GM23338 (cell line): ENCODE results near the gene MRPL44. TPM values are rescaled to one million over a fixed set of nuclear protein-coding genes. Genes with fewer than 3 reads are reported as not detected.

Experiments
- ATAC-seq: fragments of 200-7000 bp; cut with Tn5 transposase; 3 replicates; pipeline ENCODE4 v1.9.1; 2020
- DNase-seq: peaks from one replicate; pipeline ENCODE4 v3.0.0-alpha.2; 2015; ENCODE audit warnings: low spot score
- H2AFZ ChIP-seq: fragments of 200-600 bp; sonication (generic); 2 replicates; pipeline ENCODE4 v1.8.0; 2016; ENCODE audit warnings: antibody characterized with exemption, mild to moderate bottlenecking, moderate library complexity
- H3F3A ChIP-seq: fragments of 200-600 bp; sonication (generic); replicated peaks from 2 replicates; pipeline ENCODE4 v1.8.0; 2017; ENCODE audit warnings: antibody characterized with exemption, mixed run types, low read depth
- H3K27ac ChIP-seq: fragments of 200-600 bp; sonication (generic); 2 replicates; pipeline ENCODE4 v1.6.1; 2016; ENCODE audit warnings: low read depth
- H3K27me3 ChIP-seq: fragments of 200-600 bp; sonication (generic); 2 replicates; pipeline ENCODE4 v1.8.0; 2016; ENCODE audit warnings: mild to moderate bottlenecking, mixed run types, moderate library complexity; ENCODE audit not compliant: insufficient read depth
- H3K36me3 ChIP-seq: fragments of 200-600 bp; sonication (generic); 2 replicates; pipeline ENCODE4 v1.8.0; 2016; ENCODE audit warnings: mild to moderate bottlenecking; ENCODE audit not compliant: insufficient read depth
- H3K4me1 ChIP-seq: fragments of 200-600 bp; sonication (generic); 2 replicates; pipeline ENCODE4 v1.8.0; 2016; ENCODE audit warnings: mild to moderate bottlenecking, moderate library complexity; ENCODE audit not compliant: insufficient read depth
- H3K4me2 ChIP-seq: fragments of 200-600 bp; sonication (generic); 2 replicates; pipeline ENCODE4 v1.7.1; 2017; ENCODE audit warnings: mixed run types
- H3K4me3 ChIP-seq: fragments of 200-600 bp; sonication (generic); 2 replicates; pipeline ENCODE4 v1.6.1; 2016; ENCODE audit warnings: mixed run types
- H3K79me2 ChIP-seq: fragments of 200-600 bp; sonication (generic); replicated peaks from 2 replicates; pipeline ENCODE4 v1.8.0; 2017; ENCODE audit warnings: mild to moderate bottlenecking; ENCODE audit not compliant: insufficient read depth
- H3K9me2 ChIP-seq: fragments of 200-600 bp; sonication (generic); 2 replicates; pipeline ENCODE4 v1.8.0; 2017; ENCODE audit not compliant: insufficient read depth
- H4K20me1 ChIP-seq: fragments of 200-600 bp; sonication (generic); replicated peaks from 2 replicates; pipeline ENCODE4 v1.8.0; 2017; ENCODE audit warnings: mild to moderate bottlenecking; ENCODE audit not compliant: insufficient read depth
- H3K27ac Mint-ChIP-seq: 2 replicates; pipeline ENCODE4 v1.8.0; 2020; ENCODE audit warnings: inconsistent platforms, mild to moderate bottlenecking, moderate library complexity, mixed read lengths
- H3K27me3 Mint-ChIP-seq: 3 replicates; pipeline ENCODE4 v1.8.0; 2022; ENCODE audit warnings: low read depth, mild to moderate bottlenecking, moderate library complexity, mixed read lengths, inconsistent platforms; ENCODE audit not compliant: insufficient read depth, poor library complexity
- H3K36me3 Mint-ChIP-seq: 3 replicates; pipeline ENCODE4 v1.8.0; 2021; ENCODE audit warnings: low read depth, mild to moderate bottlenecking, inconsistent platforms, moderate library complexity, mixed read lengths
- H3K4me1 Mint-ChIP-seq: 3 replicates; pipeline ENCODE4 v1.8.0; 2020; ENCODE audit warnings: mild to moderate bottlenecking, inconsistent platforms, mixed read lengths
- H3K4me3 Mint-ChIP-seq: 3 replicates; pipeline ENCODE4 v1.8.0; 2021; ENCODE audit warnings: moderate library complexity, mild to moderate bottlenecking, inconsistent platforms, mixed read lengths
- H3K9me3 Mint-ChIP-seq: 3 replicates; pipeline ENCODE4 v1.8.0; 2020; ENCODE audit warnings: moderate library complexity, mild to moderate bottlenecking, inconsistent platforms, mixed read lengths
- ETS1 ChIP-seq: IDR thresholded peaks from 2 replicates; pipeline ENCODE4 v1.6.1; 2016; ENCODE audit warnings: antibody characterized with exemption
- EZH2 ChIP-seq: fragments of 200-600 bp; sonication (generic); IDR thresholded peaks from one replicate; pipeline ENCODE4 v1.8.0; 2017; ENCODE audit warnings: antibody characterized with exemption, mild to moderate bottlenecking, low read depth; ENCODE audit not compliant: unreplicated experiment
- EZH2phosphoT487 ChIP-seq: fragments of 200-600 bp; sonication (generic); IDR thresholded peaks from one replicate; pipeline ENCODE4 v1.8.1; 2018; ENCODE audit warnings: antibody characterized with exemption; ENCODE audit not compliant: unreplicated experiment
- JUNB ChIP-seq: IDR thresholded peaks from one replicate; pipeline ENCODE4 v1.6.1; 2016; ENCODE audit warnings: antibody characterized with exemption; ENCODE audit not compliant: unreplicated experiment
- POLR2AphosphoS5 ChIP-seq: IDR thresholded peaks from 2 replicates; pipeline ENCODE4 v1.6.1; 2016; ENCODE audit warnings: antibody characterized with exemption, low read depth
- STAT1 ChIP-seq: IDR thresholded peaks from one replicate; pipeline ENCODE4 v1.6.1; 2016; ENCODE audit warnings: antibody characterized with exemption; ENCODE audit not compliant: unreplicated experiment
- ZNF114 ChIP-seq: fragments of 250-450 bp; sonication (Bioruptor Pico); IDR thresholded peaks from 2 replicates; pipeline ENCODE4 v1.5.0; 2020; ENCODE audit warnings: mild to moderate bottlenecking, moderate library complexity
- ZNF331 ChIP-seq: fragments of 250-450 bp; sonication (Bioruptor Pico); IDR thresholded peaks from 2 replicates; pipeline ENCODE4 v1.5.0; 2020; ENCODE audit warnings: low read depth, mild to moderate bottlenecking, moderate library complexity
- polyA plus RNA-seq: library from polyadenylated mRNA; unstranded; fragments of >200 nt; fragmentation: Nextera tagmentation; extraction: Ambion mirVana; gene quantifications from 2 replicates; pipeline ENCODE4 v1.2.1, GENCODE V29; 2016
- total RNA-seq: library from RNA; depleted of rRNA; stranded (reverse); fragments of >200 nt; shearing (Covaris generic); gene quantifications from 2 replicates; pipeline ENCODE4 v1.2.3, GENCODE V29; 2014

Gene MRPL44
- total and polyA plus RNA-seq, 2 experiments from 2014 or later, result 38.4 to 55.8 TPM

- no peak overlapping the region for H3K27ac ChIP-seq
- H3K4me2 ChIP-seq, result no peak overlapping the region
- no peak for DNase-seq
- H3K4me1 Mint-ChIP-seq, result peaks cover 11% of the 10 kb centered on the region; the same call in 2 of the 3 replicates
- H3K9me2 ChIP-seq, result no peaks in the 10 kb centered on the region
- peaks cover 41% of the 10 kb centered on the region; the same call in 2 of the 3 replicates for H3K36me3 Mint-ChIP-seq
- no peak overlapping the region for H3K4me3 ChIP-seq
- H3K27ac Mint-ChIP-seq, result no peak overlapping the region
- H2AFZ ChIP-seq, result no peak overlapping the region
- ATAC-seq, result no peak
- no peaks in the 10 kb centered on the region for H3F3A ChIP-seq
- H3K36me3 ChIP-seq, result no peaks in the 10 kb centered on the region
- H4K20me1 ChIP-seq, result peaks cover 33% of the 10 kb centered on the region
- no peak overlapping the region for H3K4me3 Mint-ChIP-seq
- no peaks in the 10 kb centered on the region for H3K27me3 ChIP-seq
- H3K27me3 Mint-ChIP-seq, result no peaks in the 10 kb centered on the region
- H3K4me1 ChIP-seq, result peaks cover 6% of the 10 kb centered on the region
- TF ChIP-seq POLR2AphosphoS5 (no peak), ZNF331 (no peak), ZNF114 (CRISPR knock-in tag) (no peak), STAT1 (no peak), EZH2phosphoT487 (no peak)
- H3K79me2 ChIP-seq, result peaks cover 100% of the 10 kb centered on the region
- H3K9me3 Mint-ChIP-seq, result peaks cover 7% of the 10 kb centered on the region; the same call in 2 of the 3 replicates
Measured at GRCh38 chr2:223925106-223925505, 32.2 kb upstream of the MRPL44 start.

- H3F3A ChIP-seq, result no peaks in the 10 kb centered on the region
- H2AFZ ChIP-seq, result no peak overlapping the region
- H3K4me1 ChIP-seq, result peaks cover 26% of the 10 kb centered on the region
- peaks cover 100% of the 10 kb centered on the region for H3K79me2 ChIP-seq
- no peak overlapping the region for H3K4me3 ChIP-seq
- no peak overlapping the region for H3K4me3 Mint-ChIP-seq
- ATAC-seq (no peak), DNase-seq (no peak)
- no peaks in the 10 kb centered on the region for H3K9me2 ChIP-seq
- H3K36me3 Mint-ChIP-seq, result peaks cover 34% of the 10 kb centered on the region; the same call in 2 of the 3 replicates
- no peaks in the 10 kb centered on the region for H3K36me3 ChIP-seq
- H3K4me2 ChIP-seq, result no peak overlapping the region
- H3K27me3 Mint-ChIP-seq, result peaks cover 2% of the 10 kb centered on the region
- H4K20me1 ChIP-seq, result peaks cover 16% of the 10 kb centered on the region
- H3K9me3 Mint-ChIP-seq, result peaks cover 7% of the 10 kb centered on the region; the same call in 2 of the 3 replicates
- H3K4me1 Mint-ChIP-seq, result peaks cover 27% of the 10 kb centered on the region; the same call in 2 of the 3 replicates
- H3K27ac ChIP-seq, result no peak overlapping the region
- no peaks in the 10 kb centered on the region for H3K27me3 ChIP-seq
- no peak overlapping the region for H3K27ac Mint-ChIP-seq
- TF ChIP-seq ETS1 (no peak), EZH2 (no peak), ZNF331 (no peak), POLR2AphosphoS5 (no peak), EZH2phosphoT487 (no peak), STAT1 (no peak), ZNF114 (CRISPR knock-in tag) (no peak), JUNB (no peak)
Measured at GRCh38 chr2:223928113-223929006, 28.9 kb upstream of the MRPL44 start.
